Measurements from ENCODE around the gene PRLH.

DNA sequence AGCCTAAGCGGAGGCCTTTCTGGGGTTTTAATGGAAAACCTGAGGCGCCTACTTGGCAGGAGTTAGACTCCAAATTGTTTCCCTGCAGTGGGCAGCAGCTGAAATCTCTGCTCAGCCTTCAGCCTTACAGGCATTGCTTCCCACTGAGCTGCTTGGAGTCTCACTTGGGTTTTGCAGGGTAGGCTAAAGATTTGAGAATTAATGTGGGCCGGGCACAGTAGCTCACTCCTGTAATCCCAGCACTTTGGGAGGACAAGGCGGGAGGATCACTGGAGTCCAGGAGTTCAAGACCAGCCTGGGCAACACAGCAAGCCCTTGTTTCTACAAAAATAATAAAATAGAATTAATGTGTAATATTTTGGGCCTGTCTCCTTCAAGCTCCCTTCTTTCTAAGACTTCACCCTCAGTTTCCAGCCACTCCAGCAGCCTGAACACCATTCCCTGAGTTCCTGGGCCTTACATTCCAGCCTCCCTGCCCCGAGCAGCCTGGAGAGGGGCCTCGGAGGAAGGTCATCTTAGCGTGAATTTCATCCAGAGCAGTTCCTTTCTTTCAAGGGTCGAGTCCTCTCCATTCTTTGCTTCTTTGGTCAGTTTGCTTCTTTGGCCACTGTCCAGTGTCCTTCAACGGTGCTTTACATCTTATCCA, 33.2 kb downstream of the PRLH start:
- TF ChIP-seq, protein P1, sequence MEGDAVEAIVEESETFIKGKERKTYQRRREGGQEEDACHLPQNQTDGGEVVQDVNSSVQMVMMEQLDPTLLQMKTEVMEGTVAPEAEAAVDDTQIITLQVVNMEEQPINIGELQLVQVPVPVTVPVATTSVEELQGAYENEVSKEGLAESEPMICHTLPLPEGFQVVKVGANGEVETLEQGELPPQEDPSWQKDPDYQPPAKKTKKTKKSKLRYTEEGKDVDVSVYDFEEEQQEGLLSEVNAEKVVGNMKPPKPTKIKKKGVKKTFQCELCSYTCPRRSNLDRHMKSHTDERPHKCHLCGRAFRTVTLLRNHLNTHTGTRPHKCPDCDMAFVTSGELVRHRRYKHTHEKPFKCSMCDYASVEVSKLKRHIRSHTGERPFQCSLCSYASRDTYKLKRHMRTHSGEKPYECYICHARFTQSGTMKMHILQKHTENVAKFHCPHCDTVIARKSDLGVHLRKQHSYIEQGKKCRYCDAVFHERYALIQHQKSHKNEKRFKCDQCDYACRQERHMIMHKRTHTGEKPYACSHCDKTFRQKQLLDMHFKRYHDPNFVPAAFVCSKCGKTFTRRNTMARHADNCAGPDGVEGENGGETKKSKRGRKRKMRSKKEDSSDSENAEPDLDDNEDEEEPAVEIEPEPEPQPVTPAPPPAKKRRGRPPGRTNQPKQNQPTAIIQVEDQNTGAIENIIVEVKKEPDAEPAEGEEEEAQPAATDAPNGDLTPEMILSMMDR (tag by site-specific recombination; IDR thresholded peaks at IDR 0.05): no peak
- TF ChIP-seq, protein P2, sequence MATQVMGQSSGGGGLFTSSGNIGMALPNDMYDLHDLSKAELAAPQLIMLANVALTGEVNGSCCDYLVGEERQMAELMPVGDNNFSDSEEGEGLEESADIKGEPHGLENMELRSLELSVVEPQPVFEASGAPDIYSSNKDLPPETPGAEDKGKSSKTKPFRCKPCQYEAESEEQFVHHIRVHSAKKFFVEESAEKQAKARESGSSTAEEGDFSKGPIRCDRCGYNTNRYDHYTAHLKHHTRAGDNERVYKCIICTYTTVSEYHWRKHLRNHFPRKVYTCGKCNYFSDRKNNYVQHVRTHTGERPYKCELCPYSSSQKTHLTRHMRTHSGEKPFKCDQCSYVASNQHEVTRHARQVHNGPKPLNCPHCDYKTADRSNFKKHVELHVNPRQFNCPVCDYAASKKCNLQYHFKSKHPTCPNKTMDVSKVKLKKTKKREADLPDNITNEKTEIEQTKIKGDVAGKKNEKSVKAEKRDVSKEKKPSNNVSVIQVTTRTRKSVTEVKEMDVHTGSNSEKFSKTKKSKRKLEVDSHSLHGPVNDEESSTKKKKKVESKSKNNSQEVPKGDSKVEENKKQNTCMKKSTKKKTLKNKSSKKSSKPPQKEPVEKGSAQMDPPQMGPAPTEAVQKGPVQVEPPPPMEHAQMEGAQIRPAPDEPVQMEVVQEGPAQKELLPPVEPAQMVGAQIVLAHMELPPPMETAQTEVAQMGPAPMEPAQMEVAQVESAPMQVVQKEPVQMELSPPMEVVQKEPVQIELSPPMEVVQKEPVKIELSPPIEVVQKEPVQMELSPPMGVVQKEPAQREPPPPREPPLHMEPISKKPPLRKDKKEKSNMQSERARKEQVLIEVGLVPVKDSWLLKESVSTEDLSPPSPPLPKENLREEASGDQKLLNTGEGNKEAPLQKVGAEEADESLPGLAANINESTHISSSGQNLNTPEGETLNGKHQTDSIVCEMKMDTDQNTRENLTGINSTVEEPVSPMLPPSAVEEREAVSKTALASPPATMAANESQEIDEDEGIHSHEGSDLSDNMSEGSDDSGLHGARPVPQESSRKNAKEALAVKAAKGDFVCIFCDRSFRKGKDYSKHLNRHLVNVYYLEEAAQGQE (tag by site-specific recombination; IDR thresholded peaks at IDR 0.05): no peak
- TF ChIP-seq ZFP3 (tag by site-specific recombination; IDR thresholded peaks at IDR 0.05; ENCODE audit: low read depth) (no peak), GLIS2 (tag by site-specific recombination; IDR thresholded peaks at IDR 0.05) (no peak), ZNF510 (tag by site-specific recombination; IDR thresholded peaks at IDR 0.05; ENCODE audit: insufficient replicate concordance) (no peak), ZNF211 (tag by site-specific recombination; IDR thresholded peaks at IDR 0.05; ENCODE audit: low read depth) (no peak), ZNF292 (tag by site-specific recombination; IDR thresholded peaks at IDR 0.05; ENCODE audit: borderline replicate concordance, low read depth) (no peak), SETDB1 (IDR thresholded peaks at IDR 0.05; ENCODE audit: insufficient read length, low read length) (no peak), ZNF548 (tag by site-specific recombination; IDR thresholded peaks at IDR 0.05) (no peak), ZNF221 (tag by site-specific recombination; IDR thresholded peaks at IDR 0.05; ENCODE audit: borderline replicate concordance) (no peak), TCF7L2 (IDR thresholded peaks at IDR 0.05; ENCODE audit: borderline replicate concordance, low read depth, low read length) (no peak), ZNF837 (tag by site-specific recombination; IDR thresholded peaks at IDR 0.05) (no peak)
- TF ChIP-seq, protein P3, sequence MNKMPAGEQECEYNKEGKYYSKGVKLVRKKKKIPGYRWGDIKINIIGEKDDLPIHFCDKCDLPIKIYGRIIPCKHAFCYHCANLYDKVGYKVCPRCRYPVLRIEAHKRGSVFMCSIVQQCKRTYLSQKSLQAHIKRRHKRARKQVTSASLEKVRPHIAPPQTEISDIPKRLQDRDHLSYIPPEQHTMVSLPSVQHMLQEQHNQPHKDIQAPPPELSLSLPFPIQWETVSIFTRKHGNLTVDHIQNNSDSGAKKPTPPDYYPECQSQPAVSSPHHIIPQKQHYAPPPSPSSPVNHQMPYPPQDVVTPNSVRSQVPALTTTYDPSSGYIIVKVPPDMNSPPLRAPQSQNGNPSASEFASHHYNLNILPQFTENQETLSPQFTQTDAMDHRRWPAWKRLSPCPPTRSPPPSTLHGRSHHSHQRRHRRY (tag by site-specific recombination; IDR thresholded peaks at IDR 0.05): no peak

Data from HEK293 (cell line).